ENCODE results near the gene VTI1A. TPM values are rescaled to one million over a fixed set of nuclear protein-coding genes. Genes with fewer than 3 reads are reported as not detected.

VTI1A gene
- total RNA-seq, 2 donors from 2014 or later = 34.1 to 38.6 TPM

DNA sequence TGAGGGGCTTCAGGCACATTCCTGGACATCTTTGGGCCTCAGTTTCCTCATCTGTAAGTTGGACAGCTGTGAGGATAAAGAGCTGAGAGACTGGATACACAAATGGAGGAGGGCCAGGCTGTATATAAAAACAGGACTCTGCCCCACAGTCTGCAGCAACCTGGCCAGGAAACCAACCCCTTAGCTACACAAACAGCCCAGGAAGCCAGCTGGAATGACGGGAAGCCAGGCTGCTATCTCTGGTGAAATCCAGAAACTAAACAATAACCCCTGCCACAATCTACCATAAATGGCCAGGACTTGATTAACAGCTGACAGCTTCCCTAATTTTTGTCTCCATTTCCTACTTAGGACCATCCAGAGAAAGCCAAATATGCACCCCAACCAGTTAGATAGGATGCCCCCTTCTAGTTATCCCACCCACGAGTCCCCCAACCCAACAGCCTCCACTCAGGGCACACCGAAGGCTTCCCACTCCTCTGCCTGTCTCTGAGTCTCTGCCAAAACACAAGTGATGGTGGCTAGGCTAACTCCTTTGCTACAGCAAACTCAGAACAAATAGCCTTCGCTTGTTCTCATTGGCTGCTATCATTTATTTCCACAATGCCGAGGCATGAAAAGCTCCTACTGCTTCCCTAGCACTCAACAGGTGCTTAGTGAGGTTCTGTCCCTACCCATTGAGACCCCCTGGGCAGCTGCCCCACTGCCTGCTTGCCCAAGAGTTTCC is 393.1 kb downstream of the VTI1A start:
- Histone ChIP-seq H3K27me3 (no peaks in the 10 kb centered on the region), H3K9ac (ENCODE audit: low read depth in 2 of 2, low read length in 2 of 2) (no peak overlapping the region), H3K4me1 (no peaks in the 10 kb centered on the region), H3K4me3 (no peak overlapping the region), H3K9me3 (no peaks in the 10 kb centered on the region), H3K27ac (no peak overlapping the region), H3K36me3 (no peaks in the 10 kb centered on the region)
- DNase-seq = no peak
- intact Hi-C loops (cut with DNase I) = no loop called here
- TF ChIP-seq, protein P1, sequence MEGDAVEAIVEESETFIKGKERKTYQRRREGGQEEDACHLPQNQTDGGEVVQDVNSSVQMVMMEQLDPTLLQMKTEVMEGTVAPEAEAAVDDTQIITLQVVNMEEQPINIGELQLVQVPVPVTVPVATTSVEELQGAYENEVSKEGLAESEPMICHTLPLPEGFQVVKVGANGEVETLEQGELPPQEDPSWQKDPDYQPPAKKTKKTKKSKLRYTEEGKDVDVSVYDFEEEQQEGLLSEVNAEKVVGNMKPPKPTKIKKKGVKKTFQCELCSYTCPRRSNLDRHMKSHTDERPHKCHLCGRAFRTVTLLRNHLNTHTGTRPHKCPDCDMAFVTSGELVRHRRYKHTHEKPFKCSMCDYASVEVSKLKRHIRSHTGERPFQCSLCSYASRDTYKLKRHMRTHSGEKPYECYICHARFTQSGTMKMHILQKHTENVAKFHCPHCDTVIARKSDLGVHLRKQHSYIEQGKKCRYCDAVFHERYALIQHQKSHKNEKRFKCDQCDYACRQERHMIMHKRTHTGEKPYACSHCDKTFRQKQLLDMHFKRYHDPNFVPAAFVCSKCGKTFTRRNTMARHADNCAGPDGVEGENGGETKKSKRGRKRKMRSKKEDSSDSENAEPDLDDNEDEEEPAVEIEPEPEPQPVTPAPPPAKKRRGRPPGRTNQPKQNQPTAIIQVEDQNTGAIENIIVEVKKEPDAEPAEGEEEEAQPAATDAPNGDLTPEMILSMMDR (IDR thresholded peaks at IDR 0.05) = no peak

DNA sequence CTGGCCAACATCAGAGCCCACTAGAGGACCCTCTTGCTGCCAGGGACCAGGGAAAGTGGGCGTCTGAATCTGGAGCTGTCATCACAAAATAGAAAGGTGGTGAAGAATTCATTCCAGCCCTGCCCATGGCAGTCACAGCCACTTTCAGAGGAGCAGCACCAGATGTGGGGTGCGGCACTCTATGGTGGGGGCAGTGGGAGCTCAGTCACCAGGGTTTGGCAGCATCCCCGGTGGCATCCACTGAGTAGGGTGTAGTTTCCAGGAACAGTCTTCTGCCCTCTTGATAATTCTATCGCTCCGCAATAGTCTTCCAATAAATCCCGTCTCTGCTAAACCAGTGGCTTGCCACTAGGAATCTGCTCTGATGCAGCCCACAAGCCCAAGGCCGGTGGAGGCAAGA is 394.5 kb downstream of the VTI1A start:
- TF ChIP-seq, protein P1 (IDR thresholded peaks at IDR 0.05) = no peak
- intact Hi-C loops (cut with DNase I) = no loop called here

DNA sequence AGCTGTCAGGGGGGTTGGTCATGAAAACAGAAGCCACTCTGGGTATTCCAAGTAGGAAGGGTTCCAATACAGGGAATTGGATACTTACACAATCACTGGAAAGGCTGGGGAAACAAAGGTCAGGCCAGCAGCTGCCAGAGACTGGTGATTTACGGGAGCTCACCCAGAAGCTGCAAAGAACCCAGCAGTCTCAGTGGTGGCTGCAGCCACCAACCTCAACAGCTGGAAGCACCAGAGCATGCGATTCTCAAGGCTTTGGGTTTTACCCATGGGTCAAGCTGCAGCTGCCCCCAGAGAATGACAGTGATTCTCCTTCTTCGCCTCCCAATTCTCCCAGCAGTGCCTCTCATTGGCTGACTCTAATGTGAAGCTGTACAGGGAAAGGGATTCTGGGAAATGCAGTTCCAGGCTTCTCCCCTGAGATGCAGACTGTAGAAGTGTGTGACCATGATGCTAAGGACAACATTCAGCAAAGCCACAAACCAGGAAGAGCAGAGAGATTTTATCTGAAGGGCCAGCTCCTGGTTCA is 395.9 kb downstream of the VTI1A start:
- intact Hi-C loops (cut with DNase I) = no loop called here
- no peaks in the 10 kb centered on the region for H3K4me1 ChIP-seq
- no peak overlapping the region for H3K27ac ChIP-seq
- TF ChIP-seq, protein P1 (IDR thresholded peaks at IDR 0.05) = no peak
- no peak overlapping the region for H3K9ac ChIP-seq (ENCODE audit: low read depth in 2 of 2, low read length in 2 of 2)
- H3K4me3 ChIP-seq = no peak overlapping the region
- H3K27me3 ChIP-seq = no peaks in the 10 kb centered on the region
- peak; percentile 29 for DNase-seq
- H3K36me3 ChIP-seq = no peaks in the 10 kb centered on the region
- no peaks in the 10 kb centered on the region for H3K9me3 ChIP-seq

More for the DNA sequence above, 394.5 kb downstream of the VTI1A start:
- H3K4me1 ChIP-seq = no peaks in the 10 kb centered on the region
- DNase-seq = no peak
- H3K27ac ChIP-seq = no peak overlapping the region
- no peaks in the 10 kb centered on the region for H3K27me3 ChIP-seq
- no peaks in the 10 kb centered on the region for H3K36me3 ChIP-seq
- H3K9me3 ChIP-seq = no peaks in the 10 kb centered on the region
- no peak overlapping the region for H3K9ac ChIP-seq (ENCODE audit: low read depth in 2 of 2, low read length in 2 of 2)
- no peak overlapping the region for H3K4me3 ChIP-seq

DNA sequence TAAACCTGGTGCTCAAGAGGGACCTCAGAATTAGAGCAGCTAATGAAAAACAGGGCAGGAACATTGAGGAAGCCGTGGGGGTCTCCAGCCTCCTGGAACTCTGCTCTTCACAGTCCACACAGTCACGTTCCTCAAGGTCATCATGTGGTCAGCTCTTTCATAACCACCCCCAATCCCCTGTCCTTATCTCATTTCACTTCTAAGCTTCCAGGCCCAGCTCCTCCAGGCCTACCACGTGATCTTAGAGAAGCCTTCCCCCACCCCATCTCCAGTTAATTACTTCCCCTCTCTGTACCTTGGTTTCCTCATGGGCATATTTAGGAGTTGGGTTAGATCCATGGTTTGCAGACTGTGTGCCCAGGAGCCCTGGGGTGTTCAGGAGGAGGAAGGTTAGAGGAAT is 396.6 kb downstream of the VTI1A start:
- DNase-seq = no peak
- Histone ChIP-seq H3K36me3 (no peaks in the 10 kb centered on the region), H3K9me3 (no peaks in the 10 kb centered on the region), H3K4me3 (no peak overlapping the region), H3K27me3 (no peaks in the 10 kb centered on the region), H3K27ac (no peak overlapping the region), H3K9ac (ENCODE audit: low read depth in 2 of 2, low read length in 2 of 2) (no peak overlapping the region), H3K4me1 (no peaks in the 10 kb centered on the region)
- intact Hi-C loops (cut with DNase I) = no loop called here
- TF ChIP-seq, protein P1 (IDR thresholded peaks at IDR 0.05) = no peak

DNA sequence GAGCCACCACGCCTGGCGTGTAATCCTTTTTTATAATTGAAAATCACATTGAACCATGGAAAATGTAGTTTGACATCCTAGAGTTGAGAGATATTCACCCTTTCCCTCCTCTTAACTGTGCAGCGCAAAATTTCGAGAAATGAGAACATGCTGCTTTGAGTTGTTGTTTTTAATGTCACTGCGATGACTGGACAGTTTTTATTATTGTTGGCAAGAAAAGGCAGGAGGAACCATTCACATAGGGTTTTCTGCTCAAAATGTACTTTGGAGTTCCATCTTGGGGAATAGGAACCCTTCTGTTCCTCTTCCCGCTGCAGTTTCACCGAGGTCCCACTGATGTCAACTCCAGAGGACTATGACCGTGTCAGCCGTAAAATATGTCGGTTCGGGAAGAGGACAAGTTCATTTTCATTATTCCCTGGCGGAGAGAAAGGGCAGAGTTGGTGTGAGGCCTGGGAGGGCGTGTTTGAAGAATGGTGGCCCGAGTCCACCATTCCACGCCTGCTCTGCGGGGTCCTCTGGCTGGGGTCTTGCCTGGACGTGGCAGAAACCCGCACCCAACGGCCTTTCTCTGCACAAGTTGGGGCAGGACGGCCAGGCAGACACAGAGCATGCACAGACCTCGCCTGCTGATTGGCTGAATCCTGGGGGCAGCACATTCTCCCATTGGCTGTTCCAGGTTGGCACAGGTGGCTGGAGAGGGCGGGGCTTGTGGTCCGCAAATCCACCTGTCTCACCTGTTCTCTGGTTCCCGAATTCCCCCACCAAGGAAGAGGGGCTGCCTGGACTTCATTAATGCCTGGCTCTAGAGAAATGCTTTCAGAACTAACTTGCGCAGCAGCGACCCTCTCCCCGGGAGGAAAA is 397.9 kb downstream of the VTI1A start:
- intact Hi-C loops (cut with DNase I) = no loop called here
- no peak overlapping the region for H3K27ac ChIP-seq
- no peaks in the 10 kb centered on the region for H3K9me3 ChIP-seq
- no peaks in the 10 kb centered on the region for H3K27me3 ChIP-seq
- no peak overlapping the region for H3K9ac ChIP-seq (ENCODE audit: low read depth in 2 of 2, low read length in 2 of 2)
- DNase-seq = no peak
- no peak overlapping the region for H3K4me3 ChIP-seq
- no peaks in the 10 kb centered on the region for H3K4me1 ChIP-seq
- H3K36me3 ChIP-seq = no peaks in the 10 kb centered on the region
- TF ChIP-seq, protein P1 (IDR thresholded peaks at IDR 0.05) = no peak
